HG03521 (cell line): ENCODE results near the gene ITGBL1.
A peak's percentile ranks its signal among the peaks of the same experiment; 100 is the strongest.

ENCODE experiments used
- ATAC-seq: cut with Tn5 transposase; IDR thresholded peaks from one replicate; pipeline ENCODE4 v1.9.1; 2021; ENCODE audit warnings: mild to moderate bottlenecking, moderate library complexity; ENCODE audit not compliant: unreplicated experiment

ITGBL1 gene

DNA sequence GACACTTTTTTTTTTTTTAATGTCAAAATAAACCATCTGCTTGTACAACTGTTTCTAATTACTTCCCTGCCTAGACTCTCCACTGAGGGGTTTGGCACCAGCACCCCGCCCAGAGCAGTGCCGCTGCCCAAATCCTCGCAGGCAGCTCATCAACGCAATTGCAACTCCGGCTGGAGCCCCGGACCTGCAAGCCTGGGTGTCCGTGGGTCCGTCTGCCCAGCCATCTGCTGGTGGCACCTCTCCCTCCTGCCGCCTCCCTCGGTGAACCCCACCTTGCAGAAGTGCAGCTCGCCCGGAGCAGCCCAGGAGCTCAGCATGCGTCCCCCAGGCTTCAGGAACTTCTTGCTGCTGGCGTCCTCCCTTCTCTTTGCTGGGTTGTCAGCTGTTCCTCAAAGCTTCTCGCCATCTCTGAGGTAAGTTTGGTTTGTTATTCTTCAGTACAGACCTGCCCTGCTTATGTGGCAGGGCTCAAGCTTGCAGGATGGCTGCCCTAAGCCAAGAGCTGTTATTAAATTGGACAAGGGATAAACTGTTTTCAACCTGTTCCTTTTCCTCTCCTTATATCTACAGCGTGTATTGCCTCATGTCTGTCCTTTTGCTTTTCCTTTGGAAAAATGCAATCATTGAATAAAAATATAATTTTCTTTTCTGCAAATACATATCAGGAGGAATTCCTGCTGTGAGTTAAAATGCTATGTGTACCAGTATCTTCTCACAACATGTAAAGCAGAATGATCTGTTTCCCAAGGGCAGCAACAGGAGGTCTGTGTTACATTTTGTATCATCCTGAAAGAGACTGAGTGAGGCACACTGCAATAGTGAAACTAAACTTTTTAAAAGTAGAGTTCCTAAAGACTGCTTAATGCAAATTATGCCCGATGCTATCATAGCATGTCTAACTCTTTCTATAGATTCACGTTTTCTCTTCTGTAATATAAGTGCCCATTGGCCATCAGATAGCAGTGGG, at the start of gene ITGBL1:
ITGBL1 (plus strand) TSS at position 157 of the 967 bp plus-strand sequence; CDS start at position 316, 159 bp downstream.
- ATAC-seq: peak; percentile 77

DNA sequence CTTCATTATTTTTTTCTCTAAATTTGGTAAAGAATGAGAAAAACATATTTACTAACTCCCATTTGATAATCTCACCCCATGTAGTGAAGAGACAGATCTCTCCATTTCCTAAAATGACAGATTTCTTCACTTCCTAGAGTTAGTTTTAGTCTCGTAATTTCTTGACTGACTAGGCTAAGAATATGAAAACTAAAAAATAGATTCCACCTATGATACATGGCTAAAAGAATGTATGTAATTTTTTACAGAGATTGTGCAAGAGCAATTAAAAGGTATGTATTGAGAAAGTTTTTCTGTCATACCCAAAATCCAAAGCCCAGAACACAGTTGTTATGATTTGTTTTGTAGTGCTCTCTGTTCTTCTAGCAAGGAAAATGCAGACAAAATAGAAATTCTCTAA, 45.7 kb upstream of the ITGBL1 start:
- ATAC-seq: no peak

DNA sequence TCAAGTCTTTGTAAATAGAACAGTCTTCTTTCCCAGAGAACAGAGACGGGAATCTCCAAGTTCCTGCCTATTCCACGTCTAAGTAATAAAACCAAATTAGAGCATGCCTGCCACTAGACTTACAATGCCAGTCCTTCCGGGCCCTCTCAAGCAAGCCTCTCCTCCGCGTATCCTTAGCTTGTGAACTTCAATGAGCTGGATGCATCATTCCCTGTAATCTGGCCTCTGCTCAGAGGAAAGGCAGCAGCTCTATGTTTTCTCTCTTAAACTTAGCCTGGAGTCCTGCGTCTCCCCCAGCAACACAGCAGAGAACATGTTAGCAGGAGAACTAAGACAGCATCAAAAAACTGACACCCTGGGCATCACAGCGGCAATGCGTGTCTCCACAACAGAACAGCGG, 44.3 kb upstream of the ITGBL1 start:
- ATAC-seq: no peak

GRCh38 chr13:101408992-101409656, 43.4 kb upstream of the ITGBL1 start:
- no peak for ATAC-seq

GRCh38 chr13:101412076-101412475, 40.4 kb upstream of the ITGBL1 start:
- no peak for ATAC-seq

- ATAC-seq: no peak
Measured at GRCh38 chr13:101415358-101416174, 36.9 kb upstream of the ITGBL1 start.

- ATAC-seq: no peak
Measured at GRCh38 chr13:101416181-101417042, 36.1 kb upstream of the ITGBL1 start, which contains the start of gene NALCN. Gene NALCN (minus strand): TSS chr13:101416508. CDS start chr13:101399126, 17,382 bp downstream.

DNA sequence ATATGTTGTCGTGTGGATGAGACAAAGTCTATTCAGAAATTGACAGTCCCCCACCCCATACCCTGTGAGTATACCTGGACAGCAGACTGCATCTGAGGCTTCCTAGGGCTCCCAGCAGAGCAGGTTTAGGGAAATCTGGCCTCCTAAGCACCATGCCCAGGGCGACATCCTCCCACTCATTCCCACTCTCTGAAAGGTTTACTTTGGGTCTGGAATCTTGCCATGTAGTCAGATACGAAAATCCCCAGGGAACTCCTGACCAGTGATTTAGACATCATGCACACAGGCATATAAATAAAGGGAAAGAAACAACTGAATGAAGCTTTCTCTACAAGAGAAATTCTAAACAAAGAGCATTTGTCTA, 35.5 kb upstream of the ITGBL1 start:
- no peak for ATAC-seq

GRCh38 chr13:101417501-101417900, 35.0 kb upstream of the ITGBL1 start:
- no peak for ATAC-seq

GRCh38 chr13:101423872-101424271, 28.6 kb upstream of the ITGBL1 start:
- no peak for ATAC-seq

DNA sequence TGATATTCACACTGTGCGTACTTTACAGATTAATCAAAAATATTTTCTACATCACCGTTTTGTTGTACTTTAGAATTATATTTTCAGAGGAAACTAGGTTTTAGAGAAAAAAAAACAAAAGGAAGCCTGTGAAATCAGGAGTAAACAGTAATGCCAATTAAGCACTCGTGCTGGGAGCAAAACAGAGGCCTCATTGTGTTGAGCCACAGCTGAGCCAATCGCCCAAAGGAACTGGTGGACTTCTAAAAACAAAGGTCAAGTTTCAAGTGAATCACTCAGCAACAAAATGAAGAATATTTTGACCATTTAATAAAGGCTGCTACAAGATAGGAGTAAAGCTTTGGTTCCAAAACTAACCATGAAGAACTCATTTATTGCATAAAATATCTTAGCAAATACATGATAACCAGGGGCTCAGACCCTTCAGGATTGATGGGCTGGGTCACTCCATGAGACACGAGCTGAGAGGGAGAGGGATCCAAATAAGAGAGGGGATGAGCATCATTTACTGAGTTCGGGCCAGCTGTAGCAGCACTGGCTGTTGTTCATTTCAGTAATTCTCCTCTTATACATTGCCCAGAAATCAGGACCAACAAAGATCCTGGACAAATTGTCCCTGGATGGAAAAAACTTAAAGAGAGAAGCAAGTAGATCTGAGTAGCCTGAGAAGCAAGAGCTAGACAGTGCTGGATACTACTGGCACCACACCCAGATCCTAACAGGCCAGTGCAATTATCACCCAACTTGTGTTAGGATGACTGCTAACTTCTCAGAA, 27.9 kb upstream of the ITGBL1 start:
- no peak for ATAC-seq

DNA sequence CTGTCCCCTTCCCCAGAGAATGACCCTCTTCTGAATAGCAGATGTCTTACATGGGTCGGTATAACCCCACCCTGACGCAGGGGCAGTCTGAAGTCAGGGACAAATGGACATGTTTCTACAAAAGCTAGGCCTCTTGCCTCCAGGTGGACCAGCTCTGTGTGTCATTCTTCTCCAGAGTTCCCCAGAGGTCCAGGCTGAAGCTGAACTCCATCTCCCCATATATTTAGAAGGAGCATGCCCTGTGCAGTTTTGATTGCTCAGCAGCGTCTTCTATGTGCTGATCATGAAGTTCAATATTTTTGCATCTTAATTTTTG, 27.4 kb upstream of the ITGBL1 start:
- no peak for ATAC-seq

GRCh38 chr13:101425623-101426022, 26.9 kb upstream of the ITGBL1 start:
- no peak for ATAC-seq

- ATAC-seq: no peak
Measured at GRCh38 chr13:101429733-101430132, 22.7 kb upstream of the ITGBL1 start.

GRCh38 chr13:101433895-101434294, 18.6 kb upstream of the ITGBL1 start:
- no peak for ATAC-seq

DNA sequence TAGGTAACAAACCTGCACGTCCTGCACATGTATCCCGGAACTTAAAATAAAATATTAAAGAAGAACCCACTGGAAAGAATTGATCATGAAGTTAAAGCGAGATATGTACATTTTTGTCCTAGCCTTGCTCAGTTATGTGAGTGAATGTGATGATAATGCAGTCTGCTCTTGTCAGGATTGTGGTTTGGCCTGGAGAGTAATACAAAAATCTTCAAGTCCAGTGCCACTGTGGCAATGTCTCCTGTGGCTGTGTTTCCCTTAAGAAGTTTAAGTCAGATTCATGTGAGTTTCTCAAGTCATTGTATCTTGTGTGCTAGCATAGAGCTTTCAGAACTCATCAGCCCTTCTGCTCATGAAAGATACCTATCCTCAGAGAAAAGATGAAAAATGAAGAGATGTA, 18.0 kb upstream of the ITGBL1 start:
- ATAC-seq: no peak

GRCh38 chr13:101447852-101448251, 4.6 kb upstream of the ITGBL1 start:
- no peak for ATAC-seq

GRCh38 chr13:101449790-101450748, 2.4 kb upstream of the ITGBL1 start:
- no peak for ATAC-seq

- ATAC-seq: no peak
Measured at GRCh38 chr13:101450749-101451130, 1.7 kb upstream of the ITGBL1 start.
